Activated CD8-positive, alpha-beta memory T cell treated with anti-CD3 and anti-CD28 coated beads, Interleukin-2, amount 10 ng/mL, durations not matched to agents 7 days and 5 days (primary cell): ENCODE measurements around the gene BRAT1. TPM values are rescaled to one million over a fixed set of nuclear protein-coding genes. Genes with fewer than 3 reads are reported as not detected.
A peak's percentile ranks its signal among the peaks of the same experiment; 100 is the strongest.
"Not testable (repeated sequence)": the region's sequence is repeated elsewhere in the genome, so short reads cannot be mapped to it uniquely, and the experiment has no call there.

Experiments
- ATAC-seq: fragments of 150-1000 bp; cut with Tn5 transposase; one replicate; pipeline ENCODE4 v1.10.0; 2021; ENCODE audit warnings: moderate library complexity
- CTCF ChIA-PET: fragments of 350-600 bp; sonication (Branson Sonifier 250); formaldehyde crosslinking; loops from one replicate; lab custom pipeline; 2021; ENCODE audit warnings: antibody characterized with exemption; lab: Charles Lee
- DNase-seq: peaks from one replicate; pipeline ENCODE4 v3.0.0-alpha.2; 2020
- H3K27ac Mint-ChIP-seq: one replicate; pipeline ENCODE4 v1.8.0; 2021; ENCODE audit warnings: mild to moderate bottlenecking, mixed read lengths
- H3K27me3 Mint-ChIP-seq: one replicate; pipeline ENCODE4 v1.8.0; 2021; ENCODE audit warnings: mixed read lengths
- H3K36me3 Mint-ChIP-seq: one replicate; pipeline ENCODE4 v1.8.0; 2021; ENCODE audit warnings: mild to moderate bottlenecking, mixed read lengths
- H3K4me1 Mint-ChIP-seq: one replicate; pipeline ENCODE4 v1.8.0; 2021; ENCODE audit warnings: mixed read lengths
- H3K4me3 Mint-ChIP-seq: one replicate; pipeline ENCODE4 v1.8.0; 2021; ENCODE audit warnings: mild to moderate bottlenecking, moderate library complexity, mixed read lengths
- H3K9me3 Mint-ChIP-seq: one replicate; pipeline ENCODE4 v1.8.0; 2022; ENCODE audit warnings: low read depth, mixed read lengths
- total RNA-seq, 2 experiments: library from RNA; stranded (reverse); gene quantifications; one replicate each; pipeline ENCODE4 v1.2.3, GENCODE V29; 2021

The BRAT1 gene
- total RNA-seq, 2 experiments from 2014 or later: 41.5 to 43.5 TPM

- H3K27me3 Mint-ChIP-seq, ATAC-seq, DNase-seq, H3K4me3 Mint-ChIP-seq, H3K36me3 Mint-ChIP-seq, H3K9me3 Mint-ChIP-seq, H3K27ac Mint-ChIP-seq: not testable (repeated sequence)
- CTCF ChIA-PET: interaction anchor here (0.7 kb wide), 1 partner anchor 83 kb away, joined by 3 read pairs; no protein-coding TSS in a partner anchor
- H3K4me1 Mint-ChIP-seq: peaks cover 29% of the 10 kb centered on the region
Measured at GRCh38 chr7:2533566-2533965, 21.8 kb downstream of the BRAT1 start.

- CTCF ChIA-PET: interaction anchor here (0.7 kb wide), 1 partner anchor 84 kb away, joined by 3 read pairs; no protein-coding TSS in a partner anchor
- not testable (repeated sequence) for H3K4me3 Mint-ChIP-seq, DNase-seq, H3K36me3 Mint-ChIP-seq, H3K27me3 Mint-ChIP-seq, H3K9me3 Mint-ChIP-seq, H3K27ac Mint-ChIP-seq, ATAC-seq
- peaks cover 37% of the 10 kb centered on the region for H3K4me1 Mint-ChIP-seq
Measured at GRCh38 chr7:2532816-2533215, 22.5 kb downstream of the BRAT1 start.

GRCh38 chr7:2532199-2532772 is 23.0 kb downstream of the BRAT1 start:
- H3K27me3 Mint-ChIP-seq, CTCF ChIA-PET, DNase-seq, H3K36me3 Mint-ChIP-seq, H3K4me3 Mint-ChIP-seq, H3K9me3 Mint-ChIP-seq, ATAC-seq: not testable (repeated sequence)
- peaks cover 42% of the 10 kb centered on the region for H3K4me1 Mint-ChIP-seq
- H3K27ac Mint-ChIP-seq: peak overlapping the region; percentile 69

GRCh38 chr7:2531796-2532110 is 23.6 kb downstream of the BRAT1 start:
- not testable (repeated sequence) for H3K36me3 Mint-ChIP-seq, H3K9me3 Mint-ChIP-seq, ATAC-seq, H3K27ac Mint-ChIP-seq, H3K27me3 Mint-ChIP-seq, DNase-seq, H3K4me3 Mint-ChIP-seq
- H3K4me1 Mint-ChIP-seq: peaks cover 47% of the 10 kb centered on the region
- CTCF ChIA-PET: interaction anchor here (2.3 kb wide), 1 partner anchor 178 kb away, joined by 8 read pairs; no protein-coding TSS in a partner anchor

GRCh38 chr7:2530994-2531795 is 24.1 kb downstream of the BRAT1 start:
- CTCF ChIA-PET: interaction anchor here (2.2 to 2.3 kb wide), 2 partner anchors 10 to 179 kb away, joined by 8 to 9 read pairs; no protein-coding TSS in a partner anchor

GRCh38 chr7:2530071-2530987 is 25.0 kb downstream of the BRAT1 start:
- H3K27me3 Mint-ChIP-seq: no peaks in the 10 kb centered on the region
- CTCF ChIA-PET: interaction anchor here (0.6 to 2.3 kb wide), 7 partner anchors 10 to 179 kb away, joined by 3 to 9 read pairs (median 3); partner anchors contain the start of gene IQCE

More at GRCh38 chr7:2530994-2531795, 24.1 kb downstream of the BRAT1 start:
- H3K4me1 Mint-ChIP-seq: peaks cover 51% of the 10 kb centered on the region
- not testable (repeated sequence) for ATAC-seq, H3K9me3 Mint-ChIP-seq, H3K27me3 Mint-ChIP-seq, DNase-seq
- peaks cover 11% of the 10 kb centered on the region for H3K36me3 Mint-ChIP-seq
- peak overlapping the region; percentile 95 for H3K27ac Mint-ChIP-seq
- peak overlapping the region; percentile 67 for H3K4me3 Mint-ChIP-seq

GRCh38 chr7:2529161-2530070 is 25.9 kb downstream of the BRAT1 start:
- peaks cover 13% of the 10 kb centered on the region for H3K36me3 Mint-ChIP-seq
- H3K4me3 Mint-ChIP-seq: peak overlapping the region; percentile 67
- CTCF ChIA-PET: interaction anchor here (0.6 to 2.3 kb wide), 8 partner anchors 9 to 180 kb away, joined by 3 to 9 read pairs (median 3); partner anchors contain the start of gene IQCE
- H3K27me3 Mint-ChIP-seq: no peaks in the 10 kb centered on the region
- H3K4me1 Mint-ChIP-seq: peaks cover 58% of the 10 kb centered on the region
- no peaks in the 10 kb centered on the region for H3K9me3 Mint-ChIP-seq
- H3K27ac Mint-ChIP-seq: peak overlapping the region; percentile 95
- peak; percentile 54 for ATAC-seq
- DNase-seq: peak; percentile 80

More at GRCh38 chr7:2530071-2530987, 25.0 kb downstream of the BRAT1 start:
- peaks cover 13% of the 10 kb centered on the region for H3K36me3 Mint-ChIP-seq
- no peaks in the 10 kb centered on the region for H3K9me3 Mint-ChIP-seq
- H3K4me3 Mint-ChIP-seq: peak overlapping the region; percentile 67
- DNase-seq: peak; percentile 91
- H3K27ac Mint-ChIP-seq: peak overlapping the region; percentile 95
- peaks cover 58% of the 10 kb centered on the region for H3K4me1 Mint-ChIP-seq
- peak; percentile 63 for ATAC-seq

GRCh38 chr7:2528481-2529095 is 26.7 kb downstream of the BRAT1 start:
- peak overlapping the region; percentile 95 for H3K27ac Mint-ChIP-seq
- no peak for ATAC-seq
- H3K4me3 Mint-ChIP-seq: no peak overlapping the region
- no peak for DNase-seq
- H3K36me3 Mint-ChIP-seq: peaks cover 13% of the 10 kb centered on the region
- H3K4me1 Mint-ChIP-seq: peaks cover 66% of the 10 kb centered on the region
- CTCF ChIA-PET: interaction anchor here (1.1 to 2.3 kb wide), 2 partner anchors 50 to 182 kb away, joined by 3 to 9 read pairs; no protein-coding TSS in a partner anchor
- H3K9me3 Mint-ChIP-seq: no peaks in the 10 kb centered on the region
- no peaks in the 10 kb centered on the region for H3K27me3 Mint-ChIP-seq

- H3K27me3 Mint-ChIP-seq: no peaks in the 10 kb centered on the region
- no peak overlapping the region for H3K4me3 Mint-ChIP-seq
- CTCF ChIA-PET: interaction anchor here (1.1 to 2.3 kb wide), 2 partner anchors 49 to 182 kb away, joined by 3 to 9 read pairs; no protein-coding TSS in a partner anchor
- peaks cover 17% of the 10 kb centered on the region for H3K36me3 Mint-ChIP-seq
- H3K9me3 Mint-ChIP-seq: no peaks in the 10 kb centered on the region
- peak overlapping the region; percentile 95 for H3K27ac Mint-ChIP-seq
- peaks cover 73% of the 10 kb centered on the region for H3K4me1 Mint-ChIP-seq
- ATAC-seq: peak; percentile 13
- DNase-seq: peak; percentile 74
Measured at GRCh38 chr7:2527505-2528467, 27.5 kb downstream of the BRAT1 start.

GRCh38 chr7:2526659-2527504 is 28.4 kb downstream of the BRAT1 start:
- Mint-ChIP-seq H3K4me1 (peaks cover 79% of the 10 kb centered on the region), H3K36me3 (peaks cover 21% of the 10 kb centered on the region), H3K9me3 (no peaks in the 10 kb centered on the region), H3K27me3 (no peaks in the 10 kb centered on the region), H3K27ac (peak overlapping the region; percentile 95), H3K4me3 (no peak overlapping the region)
- DNase-seq: no peak
- ATAC-seq: no peak
- CTCF ChIA-PET: interaction anchor here (2.3 kb wide), 1 partner anchor 183 kb away, joined by 9 read pairs; no protein-coding TSS in a partner anchor
